ENCODE measurements around the gene RPL10L. TPM values are rescaled to one million over a fixed set of nuclear protein-coding genes. Genes with fewer than 3 reads are reported as not detected.

The RPL10L gene
- not detected in 5 replicates for total RNA-seq (2022; extraction: Qiagen RNA extraction)

DNA sequence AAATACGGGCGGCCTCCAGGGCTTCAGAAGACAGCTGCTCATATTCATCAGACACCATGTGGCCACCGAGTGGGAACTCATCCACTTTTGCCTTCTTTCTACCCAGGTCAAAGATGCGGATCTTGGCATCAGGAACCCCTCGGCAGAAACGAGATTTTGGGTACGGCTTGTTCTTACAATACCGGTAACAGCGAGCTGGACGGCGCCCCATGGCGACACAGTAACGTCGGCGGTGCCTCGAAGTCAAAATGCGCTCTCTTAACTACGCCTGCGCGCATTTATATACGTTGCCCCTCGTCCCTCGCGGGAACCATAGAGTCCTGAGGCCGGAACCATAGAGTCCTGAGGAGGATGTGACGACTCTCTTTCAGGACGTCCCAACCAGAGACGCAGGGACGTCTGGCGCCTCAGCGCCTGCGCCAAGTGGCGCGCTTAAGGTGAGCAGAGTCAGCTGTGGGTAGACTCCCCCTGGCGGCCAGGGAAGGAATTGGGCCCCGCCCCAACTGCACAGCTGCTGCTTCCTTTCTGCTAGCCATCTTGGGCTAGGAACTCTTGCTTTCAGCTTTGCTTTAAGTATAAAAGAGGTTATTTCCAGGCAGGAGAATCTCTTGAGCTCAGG is at the start of gene RPL10L:
TSS of gene RPL10L (minus strand) at position 256 of the 619 bp plus-strand sequence. CDS start at position 211, 45 bp downstream.

Measured in A549 treated with AZD2906 at 1 μM for 4 hours (cell line).